SK-N-SH (cell line): Measurements from ENCODE around the gene SGCA. TPM values are rescaled to one million over a fixed set of nuclear protein-coding genes. Genes with fewer than 3 reads are reported as not detected.

Experiments
- CTCF ChIA-PET: fragments of 300-600, 350-600 bp; formaldehyde crosslinking; extraction: SDS; loops from one replicate; lab custom pipeline; 2021; lab: Yijun Ruan, JAX
- POLR2A ChIA-PET: fragments of 350-600 bp; sonication (Branson Sonifier 250); formaldehyde crosslinking; extraction: SDS; loops from one replicate; lab custom pipeline; 2020; ENCODE audit warnings: antibody characterized with exemption, inconsistent platforms; lab: Yijun Ruan, JAX
- DNase-seq: peaks from one replicate; pipeline ENCODE4 v3.0.0; 2012
- H2AFZ ChIP-seq: fragments of 200-600 bp; sonication (generic); 2 replicates; pipeline ENCODE4 v1.8.1; 2016; ENCODE audit warnings: antibody characterized with exemption, mild to moderate bottlenecking, low read depth
- H3F3A ChIP-seq: fragments of 200-600 bp; sonication (generic); replicated peaks from 2 replicates; pipeline ENCODE3; 2016; ENCODE audit warnings: antibody characterized with exemption, mild to moderate bottlenecking; ENCODE audit not compliant: insufficient read depth
- H3K27ac ChIP-seq, 2 experiments: fragments of 200-500 bp in 1 of 2; fragments of 200-600 bp in 1 of 2; sonication (Bioruptor generic) in 1 of 2; sonication (generic), shearing (Covaris generic) in 1 of 2; 2 replicates each; pipeline versions ENCODE4 v1.5.1 to v1.6.1; 2014 to 2016; ENCODE audit warnings: low read depth in 2 of 2, inconsistent platforms in 1 of 2, low read length in 1 of 2, mild to moderate bottlenecking in 1 of 2, mixed read lengths in 1 of 2
- H3K27me3 ChIP-seq: fragments of 200-600 bp; sonication (generic), shearing (Covaris generic); 2 replicates; pipeline ENCODE4 v1.6.1; 2016; ENCODE audit warnings: mixed run types; ENCODE audit not compliant: insufficient read depth
- H3K36me3 ChIP-seq, 2 experiments: fragments of 200-500 bp in 1 of 2; fragments of 200-600 bp in 1 of 2; sonication (Bioruptor generic) in 1 of 2; sonication (generic) in 1 of 2; replicated peaks in 1 of 2; 2 replicates each; pipeline versions ENCODE3 to v1.5.1; 2014 to 2016; ENCODE audit warnings: low read length in 1 of 2, mild to moderate bottlenecking in 1 of 2; ENCODE audit not compliant: insufficient read depth in 2 of 2, control insufficient read depth in 1 of 2
- H3K4me1 ChIP-seq, 2 experiments: fragments of 200-500 bp in 1 of 2; fragments of 200-600 bp in 1 of 2; sonication (Bioruptor generic) in 1 of 2; sonication (generic), shearing (Covaris generic) in 1 of 2; 2 replicates each; pipeline versions ENCODE4 v1.5.1 to v1.6.1; 2014 to 2016; ENCODE audit warnings: low read depth in 1 of 2, low read length in 1 of 2, mixed run types in 1 of 2; ENCODE audit not compliant: insufficient read depth in 2 of 2, control insufficient read depth in 1 of 2
- H3K4me2 ChIP-seq: fragments of 200-600 bp; sonication (generic), shearing (Covaris generic); 2 replicates; pipeline ENCODE4 v1.6.1; 2017; ENCODE audit warnings: mixed run types
- H3K4me3 ChIP-seq, 2 experiments: fragments of 200-500 bp in 1 of 2; fragments of 200-600 bp in 1 of 2; sonication (Bioruptor generic) in 1 of 2; sonication (generic), shearing (Covaris generic) in 1 of 2; 2 replicates each; pipeline versions ENCODE4 v1.5.1 to v1.8.1; 2014 to 2016; ENCODE audit warnings: low read depth in 2 of 2, inconsistent platforms in 1 of 2, low read length in 1 of 2, mild to moderate bottlenecking in 1 of 2, mixed read lengths in 1 of 2, moderate library complexity in 1 of 2
- H3K79me2 ChIP-seq: fragments of 200-600 bp; sonication (generic); 2 replicates; pipeline ENCODE4 v1.8.1; 2017; ENCODE audit warnings: mild to moderate bottlenecking; ENCODE audit not compliant: insufficient read depth
- H3K9ac ChIP-seq: fragments of 200-600 bp; sonication (generic); 2 replicates; pipeline ENCODE4 v1.6.1; 2017; ENCODE audit warnings: mixed run types
- H3K9me2 ChIP-seq: fragments of 200-600 bp; sonication (generic); 2 replicates; pipeline ENCODE4 v1.6.1; 2017; ENCODE audit warnings: mixed run types
- H3K9me3 ChIP-seq: fragments of 200-600 bp; sonication (generic); 2 replicates; pipeline ENCODE4 v1.6.1; 2017; ENCODE audit warnings: mixed run types, mild to moderate bottlenecking, moderate library complexity
- H4K20me1 ChIP-seq: fragments of 200-600 bp; sonication (generic); 2 replicates; pipeline ENCODE4 v1.6.1; 2017; ENCODE audit warnings: mild to moderate bottlenecking, mixed run types; ENCODE audit not compliant: insufficient read depth
- CHD2 ChIP-seq: fragments of 150-350 bp; IDR thresholded peaks from 2 replicates; pipeline ENCODE4 v1.6.1; 2018; ENCODE audit warnings: low read length; ENCODE audit not compliant: partially characterized antibody
- FOSL2 ChIP-seq: IDR thresholded peaks from 2 replicates; pipeline ENCODE4 v1.4.0; 2012; ENCODE audit warnings: low read depth, mild to moderate bottlenecking, moderate library complexity, borderline replicate concordance
- FOXM1 ChIP-seq: IDR thresholded peaks from 2 replicates; pipeline ENCODE4 v1.4.0; 2012; ENCODE audit warnings: low read depth, mild to moderate bottlenecking
- GABPA ChIP-seq: IDR thresholded peaks from 2 replicates; pipeline ENCODE4 v1.4.0; 2012; ENCODE audit warnings: low read depth, mild to moderate bottlenecking
- JUND ChIP-seq: IDR thresholded peaks from 2 replicates; pipeline ENCODE4 v1.4.0; 2012
- MEF2A ChIP-seq: IDR thresholded peaks from 2 replicates; pipeline ENCODE4 v1.4.0; 2012; ENCODE audit warnings: low read depth, borderline replicate concordance
- NFIC ChIP-seq: IDR thresholded peaks from 2 replicates; pipeline ENCODE4 v1.4.0; 2012; ENCODE audit warnings: borderline replicate concordance
- NRF1 ChIP-seq: IDR thresholded peaks from 2 replicates; pipeline ENCODE4 v1.6.1; 2012; ENCODE audit warnings: low read depth, mild to moderate bottlenecking, low read length
- POLR2AphosphoS5 ChIP-seq: IDR thresholded peaks from 2 replicates; pipeline ENCODE4 v1.6.1; 2012; ENCODE audit warnings: low read depth, low read length
- RFX5 ChIP-seq: IDR thresholded peaks from 2 replicates; pipeline ENCODE4 v1.6.1; 2012; ENCODE audit warnings: mild to moderate bottlenecking, improper control_type of control experiment, low read length
- RXRA ChIP-seq: IDR thresholded peaks from 2 replicates; pipeline ENCODE4 v1.4.0; 2012; ENCODE audit warnings: low read depth, mild to moderate bottlenecking, borderline replicate concordance
- SIN3A ChIP-seq: IDR thresholded peaks from 2 replicates; pipeline ENCODE4 v1.6.1; 2012; ENCODE audit warnings: low read depth, mild to moderate bottlenecking, low read length, moderate library complexity, borderline replicate concordance
- TCF12 ChIP-seq: IDR thresholded peaks from 2 replicates; pipeline ENCODE4 v1.4.0; 2012
- TEAD4 ChIP-seq: IDR thresholded peaks from 2 replicates; pipeline ENCODE4 v1.4.0; 2012; ENCODE audit warnings: mild to moderate bottlenecking, borderline replicate concordance; ENCODE audit not compliant: insufficient read depth
- WGBS: methylation state at CpG from one replicate; pipeline ENCODE4 v1.1.6; 2017; ENCODE audit warnings: low lambda C conversion rate; 5-methylcytosine and 5-hydroxymethylcytosine counted together
- polyA plus RNA-seq, 3 experiments: library from polyadenylated mRNA; depleted of rRNA; stranded (reverse); fragments of >200 nt; gene quantifications; 2 replicates each; pipeline ENCODE4 v1.2.3, GENCODE V29; 2012
- TF ChIP-seq, protein P1 (sequence below): fragments of 150-350 bp; IDR thresholded peaks from 2 replicates; pipeline ENCODE4 v1.6.1; 2017; ENCODE audit warnings: antibody characterized with exemption, low read length, low read depth, borderline replicate concordance
- TF ChIP-seq, protein P2 (sequence below): fragments of 200-600 bp; sonication (generic); IDR thresholded peaks from 2 replicates; pipeline ENCODE4 v1.6.1; 2017; ENCODE audit warnings: antibody characterized with exemption, mild to moderate bottlenecking, moderate library complexity
- TF ChIP-seq, protein P3 (sequence below): IDR thresholded peaks from 2 replicates; pipeline ENCODE4; 2012
- TF ChIP-seq, protein P4 (sequence below): IDR thresholded peaks from 2 replicates; pipeline ENCODE4 v1.4.0; 2012; ENCODE audit warnings: low read depth, borderline replicate concordance

Gene SGCA
- polyA plus RNA-seq, 1 of the 3 experiments (the other 2 are of a cell fraction), result not detected

DNA sequence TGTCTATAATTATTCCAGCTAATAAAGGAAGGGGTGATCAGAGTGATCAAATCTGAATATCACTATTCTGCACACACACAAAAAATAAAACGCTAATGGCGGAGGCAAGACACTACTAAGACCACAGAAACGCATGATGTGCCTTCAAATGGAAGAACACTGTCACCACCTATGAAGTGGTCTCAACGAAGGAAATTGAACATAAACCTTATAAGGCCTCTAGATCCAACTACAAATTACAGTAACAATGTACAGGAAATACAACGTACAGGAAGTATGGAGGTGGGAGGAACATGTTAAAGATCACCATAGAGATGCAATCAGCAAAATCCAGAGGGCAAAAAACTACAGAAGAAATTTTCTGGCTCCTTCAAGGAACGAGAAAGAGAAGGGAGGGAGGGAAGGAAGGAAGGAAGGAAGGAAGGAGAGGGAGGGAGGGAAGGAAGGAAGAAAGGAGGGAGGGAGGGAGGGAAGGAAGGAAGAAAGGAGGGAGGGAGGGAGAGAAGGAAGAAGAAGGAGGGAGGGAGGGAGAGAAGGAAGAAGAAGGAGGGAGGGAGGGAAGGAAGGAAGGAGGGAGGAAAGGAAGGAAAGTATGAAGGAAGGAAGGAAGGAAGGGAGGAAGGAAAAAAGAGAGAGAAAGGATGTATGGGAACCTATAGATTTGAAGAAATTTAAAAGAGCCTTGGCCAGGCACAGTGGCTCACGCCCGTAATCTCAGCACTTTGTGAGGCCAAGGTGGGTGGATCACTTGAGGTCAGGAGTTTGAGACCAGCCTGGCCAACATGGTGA, 3.1 kb upstream of the SGCA start:
- Histone ChIP-seq H3K4me1 (peaks cover 3 to 10% of the 10 kb centered on the region in 2 experiments; a peak in 1 of 4 replicates), H3F3A (peaks cover 16% of the 10 kb centered on the region), H3K4me2 (no peak overlapping the region), H3K4me3 (no peak overlapping the region)
- ChIA-PET CTCF (interaction anchor here (0.6 to 17.0 kb wide), 54 partner anchors 7 to 367 kb away, joined by 3 to 517 read pairs (median 9); partner anchors contain the start of genes COL1A1, PDK2, PPP1R9B and SAMD14), POLR2A (interaction anchor here (0.9 to 2.7 kb wide), 8 partner anchors 11 to 71 kb away, joined by 3 to 30 read pairs (median 4); no protein-coding TSS in a partner anchor)
- WGBS, result 85% methylated on average over 8 of the region's 8 CpGs
- TF ChIP-seq JUND, result no peak
- TF ChIP-seq RXRA, result no peak
- no peak for TF ChIP-seq GABPA
- no peak for TF ChIP-seq TCF12
- TF ChIP-seq MEF2A, result no peak
- TF ChIP-seq FOSL2, result no peak
- no peak for TF ChIP-seq TEAD4
- TF ChIP-seq, all 33 proteins: peak for 0
- no peaks in the 10 kb centered on the region for H4K20me1 ChIP-seq
- no peaks in the 10 kb centered on the region for H3K27me3 ChIP-seq
- no peaks in the 10 kb centered on the region for H3K9me2 ChIP-seq
- no peaks in the 10 kb centered on the region for H3K9me3 ChIP-seq
- no peak for DNase-seq
- no peak overlapping the region for H3K9ac ChIP-seq
- H3K36me3 ChIP-seq, result no peaks in the 10 kb centered on the region
- no peak overlapping the region for H3K27ac ChIP-seq
- no peak overlapping the region for H2AFZ ChIP-seq
- H3K79me2 ChIP-seq, result no peaks in the 10 kb centered on the region

DNA sequence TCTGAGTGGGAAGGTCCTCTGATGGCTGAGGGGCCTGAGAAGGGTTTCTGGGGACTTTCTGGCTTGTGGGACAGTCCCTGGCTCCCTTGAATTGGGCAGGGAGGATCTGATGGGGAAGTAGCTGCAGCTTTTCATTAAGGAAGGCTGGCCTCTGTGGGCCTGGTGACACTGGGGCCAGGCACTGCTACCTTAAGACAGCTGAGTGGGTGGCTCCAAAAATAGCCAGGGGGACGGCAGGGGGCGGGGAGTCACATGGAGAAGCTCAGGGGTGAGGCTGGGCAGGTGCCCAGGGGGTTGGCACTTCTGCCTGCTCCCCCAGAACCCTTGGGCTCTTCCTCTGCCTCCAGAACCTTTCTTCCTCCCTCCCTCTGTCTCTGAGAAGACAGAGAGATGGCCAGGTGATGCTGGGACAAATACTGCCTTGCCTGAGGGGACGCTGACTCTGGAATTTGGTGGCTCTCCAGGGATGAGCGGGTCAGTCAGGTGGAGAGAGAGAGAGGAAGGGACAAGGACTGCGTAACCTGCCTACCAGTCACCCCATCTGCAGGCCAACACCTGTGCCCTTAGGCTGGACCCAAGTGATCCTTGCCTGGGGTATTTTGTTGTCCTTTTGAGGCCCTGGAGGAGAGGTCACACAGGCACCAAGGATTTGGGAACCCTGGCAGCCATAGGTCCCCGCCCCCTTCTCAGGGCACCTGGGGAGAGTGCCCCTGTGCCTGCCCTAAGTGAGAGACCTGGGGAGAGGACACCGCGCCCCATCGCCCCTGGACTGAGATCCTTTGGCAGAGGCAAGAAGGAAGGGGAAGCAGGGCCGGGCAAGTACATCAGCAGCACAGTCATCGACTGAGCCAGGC, 1.7 kb upstream of the SGCA start:
- Histone ChIP-seq H3K4me1 (peaks cover 3 to 12% of the 10 kb centered on the region in 2 experiments; a peak in 1 of 4 replicates), H3K9me2 (no peaks in the 10 kb centered on the region), H3K9me3 (no peaks in the 10 kb centered on the region), H3K9ac (no peak overlapping the region), H3K4me2 (no peak overlapping the region), H3K36me3 (no peaks in the 10 kb centered on the region), H3F3A (peaks cover 10% of the 10 kb centered on the region), H3K79me2 (no peaks in the 10 kb centered on the region), H2AFZ (no peak overlapping the region)
- no peak for DNase-seq
- TF ChIP-seq SIN3A (no peak), POLR2AphosphoS5 (no peak), JUND (no peak), MEF2A (no peak), FOXM1 (no peak), TEAD4 (no peak), CHD2 (no peak), NRF1 (no peak), NFIC (no peak), RXRA (no peak), RFX5 (no peak), TCF12 (no peak), GABPA (no peak)
- TF ChIP-seq, protein P1, sequence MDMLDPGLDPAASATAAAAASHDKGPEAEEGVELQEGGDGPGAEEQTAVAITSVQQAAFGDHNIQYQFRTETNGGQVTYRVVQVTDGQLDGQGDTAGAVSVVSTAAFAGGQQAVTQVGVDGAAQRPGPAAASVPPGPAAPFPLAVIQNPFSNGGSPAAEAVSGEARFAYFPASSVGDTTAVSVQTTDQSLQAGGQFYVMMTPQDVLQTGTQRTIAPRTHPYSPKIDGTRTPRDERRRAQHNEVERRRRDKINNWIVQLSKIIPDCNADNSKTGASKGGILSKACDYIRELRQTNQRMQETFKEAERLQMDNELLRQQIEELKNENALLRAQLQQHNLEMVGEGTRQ, result no peak
- TF ChIP-seq, protein P2, sequence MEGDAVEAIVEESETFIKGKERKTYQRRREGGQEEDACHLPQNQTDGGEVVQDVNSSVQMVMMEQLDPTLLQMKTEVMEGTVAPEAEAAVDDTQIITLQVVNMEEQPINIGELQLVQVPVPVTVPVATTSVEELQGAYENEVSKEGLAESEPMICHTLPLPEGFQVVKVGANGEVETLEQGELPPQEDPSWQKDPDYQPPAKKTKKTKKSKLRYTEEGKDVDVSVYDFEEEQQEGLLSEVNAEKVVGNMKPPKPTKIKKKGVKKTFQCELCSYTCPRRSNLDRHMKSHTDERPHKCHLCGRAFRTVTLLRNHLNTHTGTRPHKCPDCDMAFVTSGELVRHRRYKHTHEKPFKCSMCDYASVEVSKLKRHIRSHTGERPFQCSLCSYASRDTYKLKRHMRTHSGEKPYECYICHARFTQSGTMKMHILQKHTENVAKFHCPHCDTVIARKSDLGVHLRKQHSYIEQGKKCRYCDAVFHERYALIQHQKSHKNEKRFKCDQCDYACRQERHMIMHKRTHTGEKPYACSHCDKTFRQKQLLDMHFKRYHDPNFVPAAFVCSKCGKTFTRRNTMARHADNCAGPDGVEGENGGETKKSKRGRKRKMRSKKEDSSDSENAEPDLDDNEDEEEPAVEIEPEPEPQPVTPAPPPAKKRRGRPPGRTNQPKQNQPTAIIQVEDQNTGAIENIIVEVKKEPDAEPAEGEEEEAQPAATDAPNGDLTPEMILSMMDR, result no peak
- TF ChIP-seq, protein P3, sequence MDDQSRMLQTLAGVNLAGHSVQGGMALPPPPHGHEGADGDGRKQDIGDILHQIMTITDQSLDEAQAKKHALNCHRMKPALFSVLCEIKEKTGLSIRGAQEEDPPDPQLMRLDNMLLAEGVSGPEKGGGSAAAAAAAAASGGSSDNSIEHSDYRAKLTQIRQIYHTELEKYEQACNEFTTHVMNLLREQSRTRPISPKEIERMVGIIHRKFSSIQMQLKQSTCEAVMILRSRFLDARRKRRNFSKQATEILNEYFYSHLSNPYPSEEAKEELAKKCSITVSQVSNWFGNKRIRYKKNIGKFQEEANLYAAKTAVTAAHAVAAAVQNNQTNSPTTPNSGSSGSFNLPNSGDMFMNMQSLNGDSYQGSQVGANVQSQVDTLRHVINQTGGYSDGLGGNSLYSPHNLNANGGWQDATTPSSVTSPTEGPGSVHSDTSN, result no peak
- TF ChIP-seq, protein P4, sequence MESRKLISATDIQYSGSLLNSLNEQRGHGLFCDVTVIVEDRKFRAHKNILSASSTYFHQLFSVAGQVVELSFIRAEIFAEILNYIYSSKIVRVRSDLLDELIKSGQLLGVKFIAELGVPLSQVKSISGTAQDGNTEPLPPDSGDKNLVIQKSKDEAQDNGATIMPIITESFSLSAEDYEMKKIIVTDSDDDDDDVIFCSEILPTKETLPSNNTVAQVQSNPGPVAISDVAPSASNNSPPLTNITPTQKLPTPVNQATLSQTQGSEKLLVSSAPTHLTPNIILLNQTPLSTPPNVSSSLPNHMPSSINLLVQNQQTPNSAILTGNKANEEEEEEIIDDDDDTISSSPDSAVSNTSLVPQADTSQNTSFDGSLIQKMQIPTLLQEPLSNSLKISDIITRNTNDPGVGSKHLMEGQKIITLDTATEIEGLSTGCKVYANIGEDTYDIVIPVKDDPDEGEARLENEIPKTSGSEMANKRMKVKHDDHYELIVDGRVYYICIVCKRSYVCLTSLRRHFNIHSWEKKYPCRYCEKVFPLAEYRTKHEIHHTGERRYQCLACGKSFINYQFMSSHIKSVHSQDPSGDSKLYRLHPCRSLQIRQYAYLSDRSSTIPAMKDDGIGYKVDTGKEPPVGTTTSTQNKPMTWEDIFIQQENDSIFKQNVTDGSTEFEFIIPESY, result no peak
- TF ChIP-seq, all 33 proteins: peak for 0
- no peaks in the 10 kb centered on the region for H4K20me1 ChIP-seq
- WGBS, result 79% methylated on average over 11 of the region's 11 CpGs
- POLR2A ChIA-PET, result interaction anchor here (0.7 to 1.3 kb wide), 2 partner anchors 13 to 33 kb away, joined by 3 to 5 read pairs; no protein-coding TSS in a partner anchor
- no peak overlapping the region for H3K4me3 ChIP-seq
- H3K27ac ChIP-seq, result no peak overlapping the region
- CTCF ChIA-PET, result interaction anchor here (0.9 to 17.0 kb wide), 12 partner anchors 9 to 134 kb away, joined by 3 to 517 read pairs (median 6); partner anchors contain the start of genes COL1A1 and TMEM92
- H3K27me3 ChIP-seq, result no peaks in the 10 kb centered on the region
